Activated CD4-positive, alpha-beta T cell treated with anti-CD3 and anti-CD28 coated beads, Interleukin-2, Interleukin-4, amounts not matched to agents 100 ng/mL and 50 ng/mL, durations not matched to agents 16 hours and 8 hours (primary cell): Measurements from ENCODE around the gene UNKL.

ENCODE experiments used
- DNase-seq: peaks from one replicate; pipeline ENCODE4 v3.0.0-alpha.2; 2020; ENCODE audit warnings: low spot score

The UNKL gene

GRCh38 chr16:1431497-1432270 is 17.2 kb upstream of the UNKL start:
- no peak for DNase-seq

- DNase-seq: no peak
These were observed 16.4 kb upstream of the UNKL start, which contains the start of gene PERCC1 for GRCh38 chr16:1430759-1431496. Gene PERCC1 (plus strand): TSS chr16:1431078. CDS start chr16:1432594, 1,516 bp downstream.

GRCh38 chr16:1430214-1430758 is 15.8 kb upstream of the UNKL start:
- DNase-seq: no peak

- no peak for DNase-seq
These were observed 15.1 kb upstream of the UNKL start for GRCh38 chr16:1429631-1430030.

GRCh38 chr16:1429012-1429411 is 14.5 kb upstream of the UNKL start:
- DNase-seq: no peak

GRCh38 chr16:1428511-1428910 is 14.0 kb upstream of the UNKL start:
- peak; percentile 43 for DNase-seq

- no peak for DNase-seq
These were observed 13.3 kb upstream of the UNKL start for GRCh38 chr16:1427473-1428461.

GRCh38 chr16:1426734-1427471 is 12.4 kb upstream of the UNKL start:
- no peak for DNase-seq

- no peak for DNase-seq
These were observed 11.3 kb upstream of the UNKL start for GRCh38 chr16:1425616-1426370.

GRCh38 chr16:1424028-1424427 is 9.5 kb upstream of the UNKL start:
- no peak for DNase-seq

- no peak for DNase-seq
These were observed 7.6 kb upstream of the UNKL start for GRCh38 chr16:1422076-1422475.

- DNase-seq: no peak
These were observed 5.6 kb upstream of the UNKL start for GRCh38 chr16:1420111-1420539.

- no peak for DNase-seq
These were observed 2.0 kb upstream of the UNKL start for GRCh38 chr16:1416521-1416941.

GRCh38 chr16:1413684-1414531 is 596 bp downstream of the UNKL start:
- DNase-seq: peak; percentile 67

GRCh38 chr16:1412847-1413246 is 1.7 kb downstream of the UNKL start:
- no peak for DNase-seq

- peak; percentile 93 for DNase-seq
These were observed 6.2 kb downstream of the UNKL start for GRCh38 chr16:1408171-1408837.

GRCh38 chr16:1407753-1408152 is 6.8 kb downstream of the UNKL start:
- DNase-seq: no peak

- no peak for DNase-seq
These were observed 10.8 kb downstream of the UNKL start for GRCh38 chr16:1403733-1404132.

GRCh38 chr16:1403036-1403435 is 11.5 kb downstream of the UNKL start:
- DNase-seq: no peak
